Loucy (cell line): ENCODE measurements around the gene PTGDS.

Experiments
- H2AFZ ChIP-seq: fragments of 200-600 bp; sonication (generic); 2 replicates; pipeline ENCODE4 v1.6.0; 2016; ENCODE audit warnings: antibody characterized with exemption, mild to moderate bottlenecking, low read length, moderate library complexity
- H3F3A ChIP-seq: fragments of 200-600 bp; 2 replicates; pipeline ENCODE4 v1.6.0; 2016; ENCODE audit warnings: antibody characterized with exemption, low read depth, mild to moderate bottlenecking
- H3K27me3 ChIP-seq: fragments of 200-600 bp; sonication (generic); 2 replicates; pipeline ENCODE4 v1.6.1; 2014; ENCODE audit warnings: low read length, mild to moderate bottlenecking; ENCODE audit not compliant: insufficient read depth, poor library complexity, severe bottlenecking
- H3K36me3 ChIP-seq: fragments of 200-600 bp; sonication (generic); 2 replicates; pipeline ENCODE4 v1.6.1; 2016; ENCODE audit warnings: low read length; ENCODE audit not compliant: insufficient read depth
- H3K4me1 ChIP-seq: fragments of 200-600 bp; sonication (generic); 2 replicates; pipeline ENCODE4 v1.5.1; 2014; ENCODE audit warnings: low read length, mild to moderate bottlenecking; ENCODE audit not compliant: insufficient read depth, poor library complexity, severe bottlenecking
- H3K4me2 ChIP-seq: fragments of 200-600 bp; sonication (generic); 2 replicates; pipeline ENCODE4 v1.6.0; 2014; ENCODE audit warnings: antibody characterized with exemption, low read length, low read depth, mild to moderate bottlenecking; ENCODE audit not compliant: poor library complexity, severe bottlenecking
- H3K4me3 ChIP-seq: fragments of 200-600 bp; sonication (generic); 2 replicates; pipeline ENCODE4 v1.5.1; 2014; ENCODE audit warnings: low read length, mild to moderate bottlenecking, mixed read lengths; ENCODE audit not compliant: poor library complexity, severe bottlenecking
- H3K79me2 ChIP-seq: fragments of 200-600 bp; sonication (generic); 2 replicates; pipeline ENCODE4 v1.6.1; 2014; ENCODE audit warnings: low read length; ENCODE audit not compliant: insufficient read depth
- H3K9ac ChIP-seq: fragments of 200-600 bp; sonication (generic); 2 replicates; pipeline ENCODE4 v1.6.0; 2014; ENCODE audit warnings: mild to moderate bottlenecking, low read depth, low read length, moderate library complexity; ENCODE audit not compliant: poor library complexity, severe bottlenecking
- H3K9me2 ChIP-seq: fragments of 200-600 bp; sonication (generic); replicated peaks from 2 replicates; pipeline ENCODE4 v1.6.1; 2016; ENCODE audit warnings: low read depth, low read length, mixed read lengths
- H3K9me3 ChIP-seq: fragments of 200-600 bp; sonication (generic); 2 replicates; pipeline ENCODE4 v1.6.1; 2014; ENCODE audit warnings: mild to moderate bottlenecking, antibody characterized with exemption, low read length, low read depth; ENCODE audit not compliant: insufficient read depth
- H4K20me1 ChIP-seq: fragments of 200-600 bp; sonication (generic); 2 replicates; pipeline ENCODE4 v1.6.0; 2014; ENCODE audit warnings: antibody characterized with exemption, low read length, mild to moderate bottlenecking; ENCODE audit not compliant: insufficient read depth, poor library complexity, severe bottlenecking
- EZH2phosphoT487 ChIP-seq: fragments of 200-600 bp; IDR thresholded peaks from 2 replicates; pipeline ENCODE4 v1.6.1; 2018; ENCODE audit warnings: antibody characterized with exemption, mild to moderate bottlenecking, moderate library complexity, borderline replicate concordance
- TF ChIP-seq, protein P1 (sequence below): fragments of 200-600 bp; sonication (generic); conservative IDR thresholded peaks from 2 replicates; pipeline ENCODE4 v1.5.1; 2014; ENCODE audit warnings: mild to moderate bottlenecking, antibody characterized with exemption, low read length

The PTGDS gene

GRCh38 chr9:137023157-137023556 lies 45.9 kb downstream of the PTGDS start:
- H3K4me2 ChIP-seq: no peak overlapping the region
- H4K20me1 ChIP-seq: peaks cover 9% of the 10 kb centered on the region
- no peak overlapping the region for H2AFZ ChIP-seq
- no peaks in the 10 kb centered on the region for H3K27me3 ChIP-seq
- H3K4me3 ChIP-seq: no peak overlapping the region
- peaks cover 5% of the 10 kb centered on the region; the same call in 1 of the 2 replicates for H3K79me2 ChIP-seq
- no peaks in the 10 kb centered on the region for H3K9me2 ChIP-seq
- no peaks in the 10 kb centered on the region for H3K36me3 ChIP-seq
- no peaks in the 10 kb centered on the region for H3K9me3 ChIP-seq
- H3K4me1 ChIP-seq: peaks cover 15% of the 10 kb centered on the region
- no peaks in the 10 kb centered on the region for H3F3A ChIP-seq
- H3K9ac ChIP-seq: no peak overlapping the region
- no peak for TF ChIP-seq EZH2phosphoT487
- TF ChIP-seq, protein P1, sequence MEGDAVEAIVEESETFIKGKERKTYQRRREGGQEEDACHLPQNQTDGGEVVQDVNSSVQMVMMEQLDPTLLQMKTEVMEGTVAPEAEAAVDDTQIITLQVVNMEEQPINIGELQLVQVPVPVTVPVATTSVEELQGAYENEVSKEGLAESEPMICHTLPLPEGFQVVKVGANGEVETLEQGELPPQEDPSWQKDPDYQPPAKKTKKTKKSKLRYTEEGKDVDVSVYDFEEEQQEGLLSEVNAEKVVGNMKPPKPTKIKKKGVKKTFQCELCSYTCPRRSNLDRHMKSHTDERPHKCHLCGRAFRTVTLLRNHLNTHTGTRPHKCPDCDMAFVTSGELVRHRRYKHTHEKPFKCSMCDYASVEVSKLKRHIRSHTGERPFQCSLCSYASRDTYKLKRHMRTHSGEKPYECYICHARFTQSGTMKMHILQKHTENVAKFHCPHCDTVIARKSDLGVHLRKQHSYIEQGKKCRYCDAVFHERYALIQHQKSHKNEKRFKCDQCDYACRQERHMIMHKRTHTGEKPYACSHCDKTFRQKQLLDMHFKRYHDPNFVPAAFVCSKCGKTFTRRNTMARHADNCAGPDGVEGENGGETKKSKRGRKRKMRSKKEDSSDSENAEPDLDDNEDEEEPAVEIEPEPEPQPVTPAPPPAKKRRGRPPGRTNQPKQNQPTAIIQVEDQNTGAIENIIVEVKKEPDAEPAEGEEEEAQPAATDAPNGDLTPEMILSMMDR: no peak

DNA sequence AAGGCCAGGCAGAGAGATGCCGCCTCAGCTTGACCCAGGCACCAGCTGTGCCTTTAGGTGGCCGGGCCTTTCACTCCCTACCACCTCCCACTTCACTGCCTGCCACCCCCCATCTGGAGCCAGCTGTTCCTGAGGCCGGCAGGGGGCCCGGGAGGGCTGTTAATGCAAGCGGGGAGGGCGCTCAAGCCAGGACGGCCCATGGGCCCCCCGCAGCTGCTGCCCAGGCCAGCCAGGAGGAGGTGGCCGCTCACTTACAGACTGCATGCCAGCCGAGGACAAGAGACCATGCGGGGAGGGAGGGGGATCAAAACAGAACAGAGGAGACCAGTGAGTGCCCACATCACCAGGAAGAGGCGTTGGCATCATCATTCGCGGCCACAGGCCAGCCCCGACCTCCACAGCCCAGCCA lies 46.3 kb downstream of the PTGDS start:
- no peaks in the 10 kb centered on the region; the same call in 1 of the 2 replicates for H3F3A ChIP-seq
- no peak for TF ChIP-seq EZH2phosphoT487
- TF ChIP-seq, protein P1: no peak
- H3K9me2 ChIP-seq: no peaks in the 10 kb centered on the region
- H2AFZ ChIP-seq: no peak overlapping the region
- H4K20me1 ChIP-seq: peaks cover 9% of the 10 kb centered on the region
- no peaks in the 10 kb centered on the region for H3K27me3 ChIP-seq
- H3K4me3 ChIP-seq: no peak overlapping the region
- no peaks in the 10 kb centered on the region for H3K9me3 ChIP-seq
- H3K36me3 ChIP-seq: no peaks in the 10 kb centered on the region
- H3K4me1 ChIP-seq: peaks cover 15% of the 10 kb centered on the region
- no peak overlapping the region for H3K9ac ChIP-seq
- H3K79me2 ChIP-seq: peaks cover 5% of the 10 kb centered on the region; the same call in 1 of the 2 replicates
- H3K4me2 ChIP-seq: no peak overlapping the region

GRCh38 chr9:137025517-137025966 lies 48.2 kb downstream of the PTGDS start:
- H3K9ac ChIP-seq: no peak overlapping the region
- H3F3A ChIP-seq: peaks cover 4% of the 10 kb centered on the region; the same call in 1 of the 2 replicates
- peak overlapping the region; percentile 84 for H3K4me2 ChIP-seq
- no peaks in the 10 kb centered on the region for H3K36me3 ChIP-seq
- no peaks in the 10 kb centered on the region for H3K9me2 ChIP-seq
- H3K79me2 ChIP-seq: peaks cover 5% of the 10 kb centered on the region; the same call in 1 of the 2 replicates
- no peak for TF ChIP-seq EZH2phosphoT487
- peaks cover 9% of the 10 kb centered on the region for H4K20me1 ChIP-seq
- H2AFZ ChIP-seq: no peak overlapping the region
- no peaks in the 10 kb centered on the region for H3K27me3 ChIP-seq
- H3K4me3 ChIP-seq: no peak overlapping the region
- peaks cover 31% of the 10 kb centered on the region for H3K4me1 ChIP-seq
- no peaks in the 10 kb centered on the region for H3K9me3 ChIP-seq

DNA sequence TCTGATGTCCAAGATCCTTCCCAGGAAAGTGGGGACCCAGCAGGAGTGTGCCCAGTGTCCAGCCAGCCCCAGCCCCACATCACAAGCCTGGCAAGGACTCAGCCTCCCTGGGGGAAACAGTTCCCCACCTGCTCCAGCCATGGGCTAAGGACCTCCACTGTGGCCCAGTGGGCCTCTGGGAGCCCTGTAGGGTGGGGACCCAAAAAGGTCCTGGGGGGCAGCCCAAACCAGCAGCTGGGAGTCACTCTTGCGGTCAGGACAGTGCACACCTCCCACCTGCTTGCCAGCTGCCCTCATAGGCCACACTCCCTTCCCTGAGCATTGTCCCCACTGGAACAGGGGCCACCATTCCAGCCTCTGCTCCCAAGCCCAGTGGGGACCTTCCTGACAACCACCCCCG lies 49.1 kb downstream of the PTGDS start:
- Histone ChIP-seq H3K9me3 (no peaks in the 10 kb centered on the region), H3K4me3 (no peak overlapping the region), H3K4me2 (peak overlapping the region; percentile 84), H3K79me2 (peaks cover 5% of the 10 kb centered on the region; the same call in 1 of the 2 replicates), H3K9me2 (no peaks in the 10 kb centered on the region), H3K27me3 (no peaks in the 10 kb centered on the region), H3K4me1 (peaks cover 39% of the 10 kb centered on the region), H3K9ac (peak overlapping the region; percentile 66), H2AFZ (no peak overlapping the region), H4K20me1 (peaks cover 8% of the 10 kb centered on the region), H3K36me3 (no peaks in the 10 kb centered on the region), H3F3A (peaks cover 7% of the 10 kb centered on the region; the same call in 1 of the 2 replicates)
- TF ChIP-seq EZH2phosphoT487: no peak
- TF ChIP-seq, protein P1: no peak
